ENCODE results near the gene PITX1. TPM values are rescaled to one million over a fixed set of nuclear protein-coding genes. Genes with fewer than 3 reads are reported as not detected.

The PITX1 gene
- total RNA-seq, 1 donor from 2014 or later = not detected

GRCh38 chr5:135018457-135018856 is 15.6 kb downstream of the PITX1 start:
- Histone ChIP-seq H3K36me3 (no peaks in the 10 kb centered on the region), H3K4me3 (no peak overlapping the region), H4K20me1 (ENCODE audit: low read depth) (no peaks in the 10 kb centered on the region), H3F3A (ENCODE audit: low read depth) (no peaks in the 10 kb centered on the region), H3K9me3 (ENCODE audit: low read depth) (no peaks in the 10 kb centered on the region), H3K79me2 (ENCODE audit: low read depth) (no peaks in the 10 kb centered on the region), H3K27ac (no peak overlapping the region), H3K4me2 (no peak overlapping the region), H3K27me3 (peaks cover 44% of the 10 kb centered on the region), H3K4me1 (no peaks in the 10 kb centered on the region), H2AFZ (replicated peaks) (no peak overlapping the region), H3K9ac (no peak overlapping the region)
- Mint-ChIP-seq H3K27me3 (ENCODE audit: insufficient read depth, low read depth) (peaks cover 5% of the 10 kb centered on the region), H3K36me3 (no peaks in the 10 kb centered on the region), H3K27ac (no peak overlapping the region), H3K4me3 (no peak overlapping the region), H3K9me3 (no peaks in the 10 kb centered on the region), H3K4me1 (no peaks in the 10 kb centered on the region)
- TF ChIP-seq EZH2phosphoT487 (IDR thresholded peaks at IDR 0.05) (no peak), EZH2 (IDR thresholded peaks at IDR 0.05) (no peak), CTCF (IDR thresholded peaks at IDR 0.05) (no peak)
- no peak for DNase-seq (ENCODE audit: low spot score)

- no peak overlapping the region for H3K4me2 ChIP-seq
- no peaks in the 10 kb centered on the region for H3F3A ChIP-seq (ENCODE audit: low read depth)
- no peaks in the 10 kb centered on the region for H4K20me1 ChIP-seq (ENCODE audit: low read depth)
- no peaks in the 10 kb centered on the region for H3K9me3 ChIP-seq (ENCODE audit: low read depth)
- H2AFZ ChIP-seq (replicated peaks) = no peak overlapping the region
- no peak overlapping the region for H3K9ac ChIP-seq
- peaks cover 28% of the 10 kb centered on the region for H3K27me3 ChIP-seq
- H3K27ac Mint-ChIP-seq = no peak overlapping the region
- no peak overlapping the region for H3K27ac ChIP-seq
- H3K79me2 ChIP-seq (ENCODE audit: low read depth) = no peaks in the 10 kb centered on the region
- H3K36me3 Mint-ChIP-seq = no peaks in the 10 kb centered on the region
- no peak for DNase-seq (ENCODE audit: low spot score)
- H3K4me3 Mint-ChIP-seq = no peak overlapping the region
- H3K36me3 ChIP-seq = no peaks in the 10 kb centered on the region
- no peaks in the 10 kb centered on the region for H3K4me1 ChIP-seq
- no peak overlapping the region for H3K4me3 ChIP-seq
- no peaks in the 10 kb centered on the region for H3K9me3 Mint-ChIP-seq
- no peak for TF ChIP-seq EZH2phosphoT487 (IDR thresholded peaks at IDR 0.05)
- TF ChIP-seq CTCF (IDR thresholded peaks at IDR 0.05) = no peak
- TF ChIP-seq EZH2 (IDR thresholded peaks at IDR 0.05) = no peak
- no peaks in the 10 kb centered on the region for H3K4me1 Mint-ChIP-seq
- no peaks in the 10 kb centered on the region for H3K27me3 Mint-ChIP-seq (ENCODE audit: insufficient read depth, low read depth)
These were observed 17.2 kb downstream of the PITX1 start for GRCh38 chr5:135016861-135017290.

GRCh38 chr5:135015942-135016341 is 18.1 kb downstream of the PITX1 start:
- Histone ChIP-seq H3K36me3 (no peaks in the 10 kb centered on the region), H3K9me3 (ENCODE audit: low read depth) (no peaks in the 10 kb centered on the region), H3K27me3 (peaks cover 19% of the 10 kb centered on the region), H2AFZ (replicated peaks) (no peak overlapping the region), H3K4me1 (no peaks in the 10 kb centered on the region), H3K4me2 (no peak overlapping the region), H3K79me2 (ENCODE audit: low read depth) (no peaks in the 10 kb centered on the region), H3F3A (ENCODE audit: low read depth) (no peaks in the 10 kb centered on the region), H4K20me1 (ENCODE audit: low read depth) (no peaks in the 10 kb centered on the region), H3K4me3 (no peak overlapping the region), H3K9ac (no peak overlapping the region), H3K27ac (no peak overlapping the region)
- Mint-ChIP-seq H3K9me3 (no peaks in the 10 kb centered on the region), H3K4me1 (no peaks in the 10 kb centered on the region), H3K27ac (no peak overlapping the region), H3K27me3 (ENCODE audit: insufficient read depth, low read depth) (no peaks in the 10 kb centered on the region), H3K36me3 (no peaks in the 10 kb centered on the region), H3K4me3 (no peak overlapping the region)
- TF ChIP-seq EZH2phosphoT487 (IDR thresholded peaks at IDR 0.05) (no peak), EZH2 (IDR thresholded peaks at IDR 0.05) (no peak), CTCF (IDR thresholded peaks at IDR 0.05) (no peak)
- no peak for DNase-seq (ENCODE audit: low spot score)

Data from neural progenitor cell (in vitro differentiated cells).